ENCODE data around the gene FOXO4.
A peak's percentile ranks its signal among the peaks of the same experiment; 100 is the strongest.
"Not testable (repeated sequence)": the region's sequence is repeated elsewhere in the genome, so short reads cannot be mapped to it uniquely, and the experiment has no call there.

FOXO4 gene

GRCh38 chrX:71095555-71095980, at the start of gene FOXO4:
TSS of gene FOXO4 (plus strand) at chrX:71095851. CDS start at chrX:71096529, 678 bp downstream.
- peak; percentile 76 for DNase-seq

GRCh38 chrX:71047891-71048290, 47.8 kb upstream of the FOXO4 start:
- not testable (repeated sequence) for DNase-seq

GRCh38 chrX:71052721-71053120, 42.9 kb upstream of the FOXO4 start:
- DNase-seq, result no peak

- no peak for DNase-seq
Observed at GRCh38 chrX:71053217-71053621, 42.4 kb upstream of the FOXO4 start.

GRCh38 chrX:71056867-71057266, 38.8 kb upstream of the FOXO4 start:
- no peak for DNase-seq

DNA sequence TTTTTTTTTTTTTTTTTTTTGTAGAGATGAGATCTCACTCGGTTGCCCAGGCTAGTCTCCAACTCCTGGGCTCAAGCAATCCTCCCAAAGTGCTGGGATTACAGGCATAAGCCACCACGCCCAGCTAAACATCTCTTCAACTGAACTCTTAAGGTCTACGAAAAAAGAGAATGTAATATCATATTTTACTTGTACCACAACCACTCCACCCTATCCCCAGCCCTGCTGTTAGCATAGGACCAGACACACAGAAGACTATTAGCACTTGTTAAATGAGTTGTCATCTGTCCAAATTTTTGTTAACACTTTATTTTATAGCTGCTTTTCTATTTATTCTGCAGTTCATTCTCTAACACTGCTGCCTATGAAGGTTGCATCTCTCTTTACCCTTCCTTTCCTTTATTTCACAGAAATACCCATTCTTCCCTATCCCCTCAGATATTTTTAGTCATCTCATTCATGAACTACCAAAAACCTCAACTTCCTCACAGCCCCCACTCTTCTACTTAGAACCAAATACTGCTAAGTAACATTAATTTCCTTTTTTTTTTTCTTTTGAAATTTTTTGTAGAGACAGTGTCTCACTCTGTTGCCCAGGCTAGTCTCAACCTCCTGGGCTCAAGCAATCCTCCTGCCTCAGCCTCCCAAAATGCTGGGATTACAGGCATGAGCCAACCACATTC, 37.7 kb upstream of the FOXO4 start:
- no peak for DNase-seq

- no peak for DNase-seq
Observed at GRCh38 chrX:71060127-71060526, 35.5 kb upstream of the FOXO4 start.

DNA sequence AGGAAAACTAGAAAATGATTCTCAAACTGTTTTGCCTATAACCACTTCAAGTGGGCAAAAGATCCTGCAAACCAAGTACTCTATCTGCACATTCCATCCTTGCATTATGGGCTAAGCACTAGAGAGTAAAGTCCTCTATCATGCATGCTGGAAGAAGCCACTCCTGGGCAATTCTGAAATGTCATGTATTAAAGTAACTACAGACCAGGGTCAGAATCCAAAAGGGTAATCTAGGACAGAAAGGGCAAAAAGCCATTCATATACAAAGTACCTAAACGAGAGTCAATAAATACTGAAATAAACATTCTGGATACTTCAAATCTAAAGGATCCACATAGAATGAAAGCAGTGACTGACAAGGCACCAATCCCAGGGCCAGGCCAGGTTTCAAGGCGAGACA, 28.6 kb upstream of the FOXO4 start:
- DNase-seq, result no peak

GRCh38 chrX:71067712-71068043, 28.0 kb upstream of the FOXO4 start:
- no peak for DNase-seq

GRCh38 chrX:71068044-71068918, 27.4 kb upstream of the FOXO4 start, which contains the start of gene SNX12:
TSS of gene SNX12 (minus strand) at chrX:71068334. CDS start at chrX:71068306, 28 bp downstream.
- DNase-seq, result peak; percentile 89

GRCh38 chrX:71070531-71070930, 25.1 kb upstream of the FOXO4 start:
- DNase-seq, result no peak

GRCh38 chrX:71081330-71082123, 14.1 kb upstream of the FOXO4 start:
- no peak for DNase-seq

DNA sequence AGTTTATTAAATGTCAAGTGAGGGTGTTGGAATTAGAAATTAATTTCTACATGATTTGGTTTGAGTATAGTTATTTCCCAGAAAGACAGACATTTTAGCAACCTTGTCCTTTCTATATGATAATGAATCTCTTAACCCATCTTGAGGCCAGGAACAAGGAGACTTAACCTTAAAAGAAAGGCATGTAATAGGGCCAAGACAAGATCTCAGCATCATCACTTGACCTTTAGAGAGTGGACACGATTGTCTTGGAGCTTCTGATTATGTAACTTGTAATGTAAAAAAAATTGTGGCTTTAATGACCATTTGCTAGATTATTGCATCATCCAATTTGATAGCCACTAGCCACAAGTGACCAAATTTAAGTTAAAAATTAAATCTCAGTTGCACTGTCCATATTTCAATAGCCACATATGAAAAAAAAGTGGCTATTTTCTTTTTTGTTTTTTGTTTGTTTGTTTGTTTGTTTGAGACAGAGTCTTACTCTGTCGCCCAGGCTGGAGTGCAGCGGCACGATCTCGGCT, 13.5 kb upstream of the FOXO4 start:
- DNase-seq, result no peak

GRCh38 chrX:71082822-71083221, 12.8 kb upstream of the FOXO4 start:
- no peak for DNase-seq

GRCh38 chrX:71085900-71086299, 9.8 kb upstream of the FOXO4 start:
- no peak for DNase-seq

DNA sequence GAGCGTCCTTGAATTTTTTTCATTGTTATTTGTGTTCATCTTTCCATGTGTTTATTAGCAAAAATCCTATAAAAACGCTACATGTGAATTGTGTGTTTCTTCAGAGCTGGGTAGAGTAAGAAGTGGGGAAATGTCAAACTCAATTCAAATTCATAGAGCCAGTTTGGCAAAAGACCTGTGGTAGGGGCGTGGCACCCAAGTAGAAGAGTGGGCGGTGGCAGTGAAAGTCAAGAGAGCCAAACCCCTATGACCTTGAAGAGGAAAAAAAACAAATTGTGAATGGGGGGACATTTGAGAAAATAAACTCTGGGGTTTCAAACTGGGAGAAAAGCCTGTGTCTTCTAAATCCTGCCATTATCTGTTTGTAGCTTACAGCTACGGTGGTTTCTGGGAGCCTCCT, 4.4 kb upstream of the FOXO4 start:
- no peak for DNase-seq

GRCh38 chrX:71095033-71095432, 618 bp upstream of the FOXO4 start:
- DNase-seq, result no peak

DNA sequence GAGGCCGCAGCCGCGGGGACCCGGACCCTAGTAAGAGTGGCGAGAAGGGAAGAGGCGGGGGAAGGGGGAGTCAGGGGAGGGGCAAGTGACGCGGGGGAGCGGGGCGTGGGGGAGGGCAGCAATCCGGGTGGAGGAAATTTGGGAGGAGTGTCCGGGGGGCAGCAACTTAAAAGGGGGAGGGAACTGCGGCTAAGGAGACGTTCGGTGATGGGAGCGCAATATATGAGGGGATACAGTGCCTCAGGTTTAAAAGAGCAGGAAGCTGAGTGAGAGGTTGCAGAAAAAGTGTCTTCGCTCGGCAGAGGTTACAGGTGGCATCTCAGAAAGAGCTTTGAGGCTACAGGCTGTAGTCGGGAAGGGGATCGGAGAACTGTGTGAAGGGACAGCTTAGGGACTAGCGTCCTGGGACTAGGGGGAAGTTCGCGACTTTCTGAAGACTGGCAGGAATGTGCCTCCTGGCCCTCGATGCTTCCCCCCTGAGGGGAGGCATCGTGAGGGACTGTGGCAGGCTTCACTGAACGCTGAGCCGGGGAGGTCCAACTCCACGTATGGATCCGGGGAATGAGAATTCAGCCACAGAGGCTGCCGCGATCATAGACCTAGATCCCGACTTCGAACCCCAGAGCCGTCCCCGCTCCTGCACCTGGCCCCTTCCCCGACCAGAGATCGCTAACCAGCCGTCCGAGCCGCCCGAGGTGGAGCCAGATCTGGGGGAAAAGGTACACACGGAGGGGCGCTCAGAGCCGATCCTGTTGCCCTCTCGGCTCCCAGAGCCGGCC, 519 bp downstream of the FOXO4 start:
- DNase-seq, result no peak

- no peak for DNase-seq
Observed at GRCh38 chrX:71096760-71097032, 1.0 kb downstream of the FOXO4 start.

DNA sequence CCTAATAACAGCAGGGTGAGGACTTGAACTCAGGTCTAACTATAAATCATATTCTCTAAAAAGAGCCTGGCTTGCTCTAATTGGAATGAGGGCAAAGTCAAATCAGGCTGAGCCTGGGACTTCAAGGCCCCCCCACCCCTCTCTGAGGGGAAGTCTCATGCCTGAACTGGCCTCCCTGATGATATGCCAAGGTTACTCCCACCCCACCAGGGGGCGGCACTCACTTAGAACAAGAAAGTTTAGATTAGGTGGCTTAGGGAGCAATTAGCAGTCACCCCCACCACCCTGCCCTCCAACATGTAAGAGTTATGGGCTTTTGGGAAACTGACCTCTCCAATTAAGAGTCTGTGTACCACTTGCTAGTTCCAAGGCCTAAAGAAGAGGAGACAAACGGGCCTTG, 2.7 kb downstream of the FOXO4 start:
- DNase-seq, result no peak

- no peak for DNase-seq
Observed at GRCh38 chrX:71098951-71099506, 3.4 kb downstream of the FOXO4 start.

- DNase-seq, result no peak
Observed at GRCh38 chrX:71099736-71100135, 4.1 kb downstream of the FOXO4 start.
